Activated T-helper 1 cell treated with anti-CD3 and anti-CD28 coated beads, Interleukin-12 subunit alpha, Interleukin-12 subunit beta, Interleukin-2, Interleukin-4 antibody, amounts not matched to agents 30 ng/mL and 10 ng/mL and 1 ng/mL, durations not matched to agents 14 hours and 24 hours and 36 hours (primary cell): Measurements from ENCODE around the gene EPHB2. TPM values are rescaled to one million over a fixed set of nuclear protein-coding genes. Genes with fewer than 3 reads are reported as not detected.
"Not testable (repeated sequence)": the region's sequence is repeated elsewhere in the genome, so short reads cannot be mapped to it uniquely, and the experiment has no call there.

Experiments used
- DNase-seq: peaks from one replicate; pipeline ENCODE4 v3.0.0; 2021; ENCODE audit warnings: low spot score
- H3K27ac Mint-ChIP-seq: one replicate; pipeline ENCODE4 v1.8.0; 2021; ENCODE audit warnings: mild to moderate bottlenecking, mixed read lengths
- H3K27me3 Mint-ChIP-seq: one replicate; pipeline ENCODE4 v1.8.0; 2022; ENCODE audit warnings: mild to moderate bottlenecking, moderate library complexity, mixed read lengths; ENCODE audit not compliant: insufficient read depth
- H3K36me3 Mint-ChIP-seq: one replicate; pipeline ENCODE4 v1.8.0; 2021; ENCODE audit warnings: low read depth, mixed read lengths
- H3K4me1 Mint-ChIP-seq: one replicate; pipeline ENCODE4 v1.8.0; 2021; ENCODE audit warnings: low read depth, mixed read lengths
- H3K4me3 Mint-ChIP-seq: one replicate; pipeline ENCODE4 v1.8.0; 2021; ENCODE audit warnings: mild to moderate bottlenecking, moderate library complexity, mixed read lengths
- H3K9me3 Mint-ChIP-seq: one replicate; pipeline ENCODE4 v1.8.0; 2021; ENCODE audit warnings: mixed read lengths
- intact Hi-C: fragments of 100-400 bp; cut with micrococcal nuclease; formaldehyde crosslinking; loops from one replicate; pipeline ENCODE4 v1.15.1; 2024
- total RNA-seq: library from RNA; stranded (reverse); gene quantifications from 2 replicates; pipeline ENCODE4 v1.2.3, GENCODE V29; 2022

Gene EPHB2
- total RNA-seq = not detected in 2 replicates

DNA sequence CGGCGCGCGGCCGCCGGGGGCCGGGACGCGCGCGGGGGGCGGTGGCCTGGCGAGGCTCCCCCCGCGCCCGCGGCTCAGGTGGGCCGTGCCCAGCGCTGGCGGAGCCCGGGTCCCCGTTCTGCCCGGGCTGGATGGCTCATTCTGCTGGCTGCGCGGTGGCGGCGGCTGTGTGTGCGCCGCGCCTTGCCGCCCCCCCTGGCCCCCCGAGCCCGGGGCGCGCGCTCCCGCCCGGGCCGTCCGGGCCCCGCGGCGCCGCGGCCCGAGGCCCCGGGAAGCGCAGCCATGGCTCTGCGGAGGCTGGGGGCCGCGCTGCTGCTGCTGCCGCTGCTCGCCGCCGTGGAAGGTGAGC is at the start of gene EPHB2:
Gene EPHB2 (plus strand): TSS at position 139 of the 349 bp plus-strand sequence. CDS start 144 bp downstream, at position 283.
- Mint-ChIP-seq H3K27me3 (peaks cover 52% of the 10 kb centered on the region), H3K4me3 (peak within 1 kb of the TSS; percentile 56), H3K36me3 (no peaks in the 10 kb centered on the region), H3K4me1 (no peaks in the 10 kb centered on the region), H3K9me3 (no peaks in the 10 kb centered on the region), H3K27ac (no peak within 1 kb of the TSS)
- intact Hi-C loops = no loop called here
- no peak for DNase-seq

DNA sequence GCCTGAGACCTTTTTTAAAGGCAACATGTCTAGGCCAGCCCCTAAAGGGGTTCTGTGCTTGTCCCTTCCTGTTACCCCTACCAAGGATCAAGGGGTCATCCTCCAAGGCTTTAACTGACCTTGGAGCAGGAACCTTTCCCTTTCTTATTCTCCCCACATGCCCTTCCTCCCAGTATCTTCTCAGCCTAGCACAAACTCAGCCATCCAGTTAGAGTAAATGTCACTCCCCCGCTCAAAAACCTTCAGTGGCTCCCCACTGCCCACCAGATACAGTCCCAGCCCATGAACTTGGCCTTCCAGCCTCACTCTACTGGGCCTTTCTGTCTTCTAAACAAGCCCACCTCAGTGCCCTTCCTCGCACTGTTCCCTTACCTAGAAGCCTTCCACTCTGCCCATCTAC is 48.8 kb upstream of the EPHB2 start:
- DNase-seq = no peak
- peaks cover 5% of the 10 kb centered on the region for H3K27me3 Mint-ChIP-seq
- intact Hi-C loops = no loop called here
- H3K4me1 Mint-ChIP-seq = no peaks in the 10 kb centered on the region
- no peak overlapping the region for H3K4me3 Mint-ChIP-seq
- H3K9me3 Mint-ChIP-seq = no peaks in the 10 kb centered on the region
- no peak overlapping the region for H3K27ac Mint-ChIP-seq
- no peaks in the 10 kb centered on the region for H3K36me3 Mint-ChIP-seq

DNA sequence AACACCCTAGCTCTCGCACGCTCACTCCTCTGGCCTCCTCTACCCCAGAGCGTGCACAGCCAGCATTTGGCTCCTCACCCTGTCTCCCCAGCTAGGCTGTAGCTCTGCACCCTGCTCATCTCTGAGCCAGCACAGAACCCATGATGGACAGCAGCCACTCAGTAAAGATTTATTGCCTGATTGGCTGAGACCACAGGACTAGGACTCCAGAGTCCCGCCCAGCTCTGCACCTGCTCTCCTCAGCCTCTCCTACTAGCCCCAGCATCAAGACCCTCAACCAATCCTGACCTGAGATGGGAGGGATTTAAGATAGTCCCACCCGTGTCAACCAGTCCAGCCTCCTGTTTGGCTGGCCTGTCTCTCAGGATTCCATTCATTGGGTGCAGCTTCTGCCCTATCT is 48.3 kb upstream of the EPHB2 start:
- Mint-ChIP-seq H3K4me1 (no peaks in the 10 kb centered on the region), H3K4me3 (no peak overlapping the region), H3K27me3 (peaks cover 3% of the 10 kb centered on the region), H3K9me3 (no peaks in the 10 kb centered on the region), H3K27ac (no peak overlapping the region), H3K36me3 (no peaks in the 10 kb centered on the region)
- no peak for DNase-seq
- intact Hi-C loops = no loop called here

DNA sequence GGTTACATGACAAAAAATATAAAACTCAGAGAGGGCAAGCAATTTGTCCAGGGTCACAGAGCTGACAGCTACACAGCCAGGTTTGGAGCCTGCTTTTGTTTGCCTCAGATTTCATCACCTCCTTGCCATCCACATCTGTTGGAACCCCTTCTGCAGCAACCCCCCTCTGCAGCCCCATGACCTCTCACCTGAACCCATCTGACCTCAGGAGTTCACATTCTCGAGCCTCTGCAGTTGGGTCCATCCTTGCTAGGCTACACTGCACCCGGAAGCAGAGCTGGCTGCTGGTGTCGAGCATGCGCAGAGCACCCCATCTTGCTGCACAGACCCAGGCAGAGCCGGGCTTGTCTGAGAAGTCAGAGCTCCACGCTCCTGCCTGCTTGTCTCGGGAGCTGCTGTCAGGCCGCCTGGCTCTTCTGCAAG is 47.6 kb upstream of the EPHB2 start:
- Mint-ChIP-seq H3K27ac (no peak overlapping the region), H3K36me3 (no peaks in the 10 kb centered on the region), H3K4me1 (no peaks in the 10 kb centered on the region), H3K4me3 (no peak overlapping the region), H3K9me3 (no peaks in the 10 kb centered on the region), H3K27me3 (peaks cover 1% of the 10 kb centered on the region)
- intact Hi-C loops = no loop called here
- no peak for DNase-seq

DNA sequence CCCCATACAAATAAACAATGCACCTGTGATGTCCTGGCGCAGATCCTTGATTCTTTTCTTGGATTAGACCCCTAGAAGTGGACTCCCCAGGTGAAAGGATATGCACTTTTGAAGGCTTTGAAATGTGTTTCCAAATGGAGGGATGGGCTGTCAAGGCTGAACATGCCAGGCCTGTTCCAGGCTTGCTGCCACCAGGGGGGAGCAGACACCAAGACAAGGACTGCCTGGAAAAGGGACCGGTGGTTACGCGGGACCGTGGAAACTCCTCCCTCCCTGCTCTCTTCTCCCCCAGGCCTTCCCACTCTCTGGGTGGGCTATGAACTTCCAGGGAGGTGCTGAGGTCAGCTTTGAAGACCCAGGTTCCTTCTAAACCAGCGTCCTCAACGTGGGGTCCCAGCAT is 44.9 kb upstream of the EPHB2 start:
- no peak overlapping the region for H3K27ac Mint-ChIP-seq
- intact Hi-C loops = no loop called here
- H3K27me3 Mint-ChIP-seq = no peaks in the 10 kb centered on the region
- H3K9me3 Mint-ChIP-seq = no peaks in the 10 kb centered on the region
- no peak for DNase-seq
- H3K4me3 Mint-ChIP-seq = no peak overlapping the region
- no peaks in the 10 kb centered on the region for H3K4me1 Mint-ChIP-seq
- H3K36me3 Mint-ChIP-seq = no peaks in the 10 kb centered on the region

DNA sequence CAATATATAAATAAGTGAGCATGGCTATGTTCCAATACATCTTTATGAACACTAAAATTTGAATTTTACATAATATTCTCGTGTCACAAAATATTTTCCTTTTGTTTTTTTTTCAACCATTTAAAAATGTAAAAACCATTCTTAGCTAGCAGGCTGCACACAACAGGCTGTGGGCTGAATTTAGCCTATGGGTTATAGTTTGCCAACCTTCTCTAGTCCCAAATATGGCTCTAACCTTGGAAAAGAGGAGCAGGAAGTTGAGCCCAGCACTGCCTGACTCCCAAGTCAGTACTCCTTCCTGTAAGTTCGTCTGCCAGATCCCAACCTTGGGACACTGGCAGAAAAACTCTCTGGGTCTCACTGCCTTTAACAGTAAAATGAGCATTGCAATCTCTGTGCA is 44.2 kb upstream of the EPHB2 start:
- H3K36me3 Mint-ChIP-seq = no peaks in the 10 kb centered on the region
- no peak overlapping the region for H3K4me3 Mint-ChIP-seq
- intact Hi-C loops = no loop called here
- H3K27ac Mint-ChIP-seq = no peak overlapping the region
- H3K9me3 Mint-ChIP-seq = no peaks in the 10 kb centered on the region
- no peaks in the 10 kb centered on the region for H3K4me1 Mint-ChIP-seq
- peaks cover under 1% of the 10 kb centered on the region for H3K27me3 Mint-ChIP-seq
- no peak for DNase-seq

DNA sequence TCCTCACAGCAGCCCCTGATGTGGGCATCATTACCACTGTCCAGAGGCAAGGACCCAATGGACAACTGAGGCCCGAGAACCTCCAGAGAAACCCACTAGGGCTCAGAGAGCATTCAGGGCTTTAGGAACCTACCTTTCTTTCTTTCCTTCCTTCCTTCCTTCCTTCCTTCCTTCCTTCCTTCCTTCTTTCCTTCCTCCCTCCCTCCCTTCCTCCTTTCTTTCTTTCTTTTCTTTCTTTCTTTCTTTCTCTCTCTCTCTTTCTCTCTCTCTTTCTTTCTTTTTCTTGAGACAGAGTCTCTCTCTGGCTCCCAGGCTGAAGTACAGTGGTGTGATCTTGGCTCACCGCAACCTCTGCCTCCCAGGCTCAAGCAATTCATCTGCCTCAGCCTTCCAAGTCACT is 41.8 kb upstream of the EPHB2 start:
- peaks cover 11% of the 10 kb centered on the region for H3K27me3 Mint-ChIP-seq
- H3K9me3 Mint-ChIP-seq, H3K27ac Mint-ChIP-seq, DNase-seq, intact Hi-C loops, H3K4me3 Mint-ChIP-seq, H3K36me3 Mint-ChIP-seq, H3K4me1 Mint-ChIP-seq: not testable (repeated sequence)

DNA sequence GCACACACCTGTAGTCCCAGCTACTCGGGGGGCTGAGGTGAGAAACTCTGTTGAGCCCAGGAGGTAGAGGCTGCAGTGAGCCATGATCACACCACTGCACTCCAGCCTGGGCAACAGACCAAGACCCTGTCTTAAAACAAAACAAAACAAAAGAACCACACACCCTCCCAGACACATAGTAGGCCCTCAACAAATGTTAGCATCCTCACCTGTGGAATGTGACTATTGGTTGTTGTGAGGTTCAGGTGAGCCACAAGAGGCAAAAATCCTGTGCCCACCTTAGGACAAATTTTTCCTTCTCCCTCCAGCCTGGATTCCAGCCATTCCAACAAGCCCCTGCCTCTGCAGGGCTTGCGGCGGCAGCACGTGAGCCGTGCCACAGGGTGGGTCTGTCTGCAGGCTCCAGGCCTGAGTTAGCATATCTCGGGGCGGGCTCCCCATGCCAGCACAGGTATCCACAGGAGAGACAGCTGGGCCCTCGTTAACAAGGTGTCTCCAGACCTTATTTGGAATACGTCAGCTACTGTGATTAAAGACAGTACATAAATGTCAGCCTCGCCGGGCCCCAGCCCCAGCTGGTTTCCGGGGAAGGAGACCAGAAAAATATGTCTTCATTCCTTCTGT is 40.2 kb upstream of the EPHB2 start:
- Mint-ChIP-seq H3K4me3 (no peak overlapping the region), H3K4me1 (no peaks in the 10 kb centered on the region), H3K9me3 (no peaks in the 10 kb centered on the region), H3K27me3 (peaks cover 22% of the 10 kb centered on the region), H3K36me3 (no peaks in the 10 kb centered on the region), H3K27ac (no peak overlapping the region)
- intact Hi-C loops = no loop called here
- no peak for DNase-seq

DNA sequence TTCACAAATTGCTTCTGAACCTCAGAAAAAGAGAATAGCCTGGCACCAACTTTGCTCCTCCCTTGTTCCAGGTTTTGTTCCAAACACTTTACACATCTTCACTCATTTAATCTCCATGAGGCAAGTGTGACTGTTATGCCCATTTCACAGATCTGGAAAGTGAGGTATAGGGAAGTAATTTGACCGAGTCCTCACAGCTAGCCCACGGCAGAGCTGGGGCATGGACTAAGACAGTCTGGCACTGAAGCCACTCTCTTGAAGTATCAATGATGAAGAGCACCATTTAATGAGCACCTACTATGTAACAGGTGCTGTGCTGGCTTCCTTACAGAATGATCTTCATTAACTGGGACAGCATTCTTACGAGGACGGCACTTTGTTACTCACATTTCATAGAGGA is 38.6 kb upstream of the EPHB2 start:
- no peaks in the 10 kb centered on the region for H3K9me3 Mint-ChIP-seq
- H3K27me3 Mint-ChIP-seq = peaks cover 22% of the 10 kb centered on the region
- H3K36me3 Mint-ChIP-seq = no peaks in the 10 kb centered on the region
- no peak overlapping the region for H3K4me3 Mint-ChIP-seq
- DNase-seq = no peak
- no peaks in the 10 kb centered on the region for H3K4me1 Mint-ChIP-seq
- intact Hi-C loops = no loop called here
- H3K27ac Mint-ChIP-seq = no peak overlapping the region

DNA sequence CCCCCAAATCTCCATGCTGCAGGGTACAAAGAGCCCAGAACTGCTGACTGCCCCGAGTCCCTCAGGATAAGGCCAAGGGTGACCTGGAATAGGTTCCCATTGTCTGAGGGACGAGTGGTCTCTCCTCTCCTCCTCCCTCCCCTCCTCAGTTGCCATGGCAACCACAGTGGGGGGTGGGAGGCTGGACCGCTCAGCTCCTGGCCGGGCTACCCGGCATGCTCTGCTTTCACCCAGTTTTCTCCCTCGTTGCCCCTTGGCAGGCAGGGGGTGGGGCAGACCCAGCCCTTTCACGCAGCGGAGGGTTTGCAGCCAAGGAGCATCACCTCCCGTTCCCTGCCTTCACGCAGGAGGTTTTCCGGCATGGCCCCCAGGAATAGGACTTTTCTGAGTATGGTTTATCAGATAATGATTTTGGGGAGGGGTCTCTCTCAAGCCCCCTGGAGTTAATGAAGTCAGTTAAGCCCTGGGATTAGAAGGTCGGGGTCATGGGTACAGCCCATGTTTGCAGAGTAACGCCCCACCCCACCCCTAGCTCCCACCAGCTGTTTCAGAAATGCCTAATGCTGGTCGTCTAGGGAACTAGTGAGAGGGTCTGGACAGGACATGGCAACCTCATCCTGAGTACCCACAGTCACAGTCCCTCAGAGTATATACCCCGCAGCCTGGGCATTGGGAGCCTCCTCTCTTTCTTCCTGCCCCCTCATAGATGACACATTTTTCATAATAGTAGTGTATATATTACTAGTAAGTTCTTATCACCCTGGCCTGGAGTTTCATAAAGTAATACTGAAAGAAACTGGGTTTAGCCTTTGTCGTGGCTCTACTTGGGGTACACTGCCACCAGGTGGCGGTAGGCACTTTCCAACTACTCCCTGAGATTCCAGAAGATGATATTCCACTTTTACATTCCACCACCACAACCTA is 36.9 kb upstream of the EPHB2 start:
- Mint-ChIP-seq H3K27me3 (peaks cover 22% of the 10 kb centered on the region), H3K4me1 (no peaks in the 10 kb centered on the region), H3K36me3 (no peaks in the 10 kb centered on the region), H3K27ac (no peak overlapping the region), H3K9me3 (no peaks in the 10 kb centered on the region), H3K4me3 (no peak overlapping the region)
- no peak for DNase-seq
- intact Hi-C loops = loop anchor here (1.0 kb wide), 1 partner anchor 253 kb away; no protein-coding TSS in a partner anchor

DNA sequence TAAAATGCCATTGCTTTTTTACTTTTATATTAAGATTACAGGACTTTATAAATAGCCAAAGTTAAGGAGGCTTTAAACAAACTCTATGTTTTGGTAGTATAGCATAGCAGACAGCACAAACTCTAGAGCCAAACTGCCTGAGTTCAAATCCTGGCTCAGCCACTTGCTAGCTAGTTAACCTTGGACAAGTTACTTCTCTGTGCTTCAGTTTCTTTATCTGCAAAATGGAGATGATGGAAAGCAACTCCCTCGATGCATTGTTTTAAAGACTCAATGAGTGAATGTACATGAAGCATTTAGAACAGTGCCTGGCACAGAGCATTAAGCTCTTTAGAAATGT is 36.3 kb upstream of the EPHB2 start:
- Mint-ChIP-seq H3K9me3 (no peaks in the 10 kb centered on the region), H3K27me3 (peaks cover 22% of the 10 kb centered on the region), H3K27ac (no peak overlapping the region), H3K36me3 (no peaks in the 10 kb centered on the region), H3K4me3 (no peak overlapping the region), H3K4me1 (no peaks in the 10 kb centered on the region)
- intact Hi-C loops = loop anchor here (1.0 kb wide), 1 partner anchor 254 kb away; no protein-coding TSS in a partner anchor
- no peak for DNase-seq

DNA sequence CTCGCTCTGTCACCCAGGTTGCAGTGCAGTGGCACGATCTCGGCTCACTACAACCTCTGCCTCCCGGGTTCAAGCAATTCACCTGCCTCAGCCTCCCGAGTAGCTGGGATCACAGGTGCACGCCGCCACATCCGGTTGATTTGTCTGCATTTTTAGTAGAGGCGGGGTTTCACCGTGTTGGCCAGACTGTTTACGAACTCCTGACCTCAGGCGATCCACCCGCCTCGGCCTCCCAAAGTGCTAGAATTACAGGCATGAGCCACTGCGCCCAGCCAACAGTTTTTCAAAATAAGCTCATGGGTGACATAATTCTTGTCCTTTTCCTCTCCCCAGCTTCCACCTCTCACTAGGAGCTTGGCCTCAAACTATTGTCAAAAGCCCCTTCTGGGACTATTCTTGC is 34.5 kb upstream of the EPHB2 start:
- H3K36me3 Mint-ChIP-seq, H3K27ac Mint-ChIP-seq, H3K4me3 Mint-ChIP-seq, intact Hi-C loops, H3K4me1 Mint-ChIP-seq, DNase-seq, H3K9me3 Mint-ChIP-seq: not testable (repeated sequence)
- peaks cover 22% of the 10 kb centered on the region for H3K27me3 Mint-ChIP-seq

DNA sequence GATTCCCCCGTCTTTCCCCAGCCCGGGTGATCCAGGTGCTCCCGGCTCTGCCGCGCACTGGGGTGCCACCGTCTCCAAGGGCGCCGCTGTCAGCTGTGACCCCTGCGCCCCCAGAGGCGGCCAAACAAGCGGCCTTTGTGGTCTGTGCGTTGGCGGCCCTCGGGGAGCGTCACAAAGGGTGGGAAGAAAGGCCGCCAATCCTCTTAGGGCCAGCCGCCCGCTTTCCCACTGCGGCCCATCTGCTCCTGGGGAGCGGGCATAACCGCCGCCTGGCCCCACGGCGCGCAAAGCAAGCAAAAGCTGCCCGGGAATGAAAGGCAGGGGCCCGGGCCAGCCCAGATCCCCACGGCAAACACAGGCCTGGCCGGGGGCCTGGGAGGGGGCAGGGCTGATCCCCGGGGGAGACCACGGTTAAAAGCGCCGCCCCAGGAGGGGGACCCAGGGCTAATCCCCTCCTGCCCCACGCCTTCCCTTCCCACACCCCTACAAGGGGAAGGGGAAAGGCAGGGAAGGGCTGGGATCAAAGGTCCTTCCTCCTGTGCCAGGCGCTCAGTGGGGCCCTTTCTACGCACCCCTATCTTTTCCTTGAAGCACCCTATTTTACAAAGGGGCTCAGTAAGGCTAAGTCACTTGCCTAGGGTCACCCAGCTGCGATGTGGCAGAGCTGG is 33.6 kb upstream of the EPHB2 start:
- Mint-ChIP-seq H3K4me1 (no peaks in the 10 kb centered on the region), H3K36me3 (no peaks in the 10 kb centered on the region), H3K27ac (no peak overlapping the region), H3K4me3 (no peak overlapping the region), H3K9me3 (no peaks in the 10 kb centered on the region), H3K27me3 (peaks cover 18% of the 10 kb centered on the region)
- DNase-seq = no peak
- intact Hi-C loops = no loop called here
